Mesothelial cell of epicardium (in vitro differentiated cells): ENCODE results near the gene ABL1. TPM values are rescaled to one million over a fixed set of nuclear protein-coding genes. Genes with fewer than 3 reads are reported as not detected.

Experiments
- DNase-seq, 2 experiments: peaks; one replicate each; pipeline ENCODE4 v3.0.0; 2021; ENCODE audit warnings: low spot score in 2 of 2; ENCODE audit not compliant: unreplicated experiment in 2 of 2
- H3K27ac Mint-ChIP-seq: 2 replicates; pipeline ENCODE4 v1.8.0; 2021; ENCODE audit warnings: mixed read lengths
- H3K27me3 Mint-ChIP-seq: 2 replicates; pipeline ENCODE4 v1.8.0; 2021; ENCODE audit warnings: low read depth, mixed read lengths
- H3K36me3 Mint-ChIP-seq: 2 replicates; pipeline ENCODE4 v1.8.0; 2021; ENCODE audit warnings: mixed read lengths
- H3K4me1 Mint-ChIP-seq: 2 replicates; pipeline ENCODE4 v1.8.0; 2021; ENCODE audit warnings: mixed read lengths
- H3K4me3 Mint-ChIP-seq: 2 replicates; pipeline ENCODE4 v1.8.0; 2021; ENCODE audit warnings: mild to moderate bottlenecking, moderate library complexity, mixed read lengths
- H3K9me3 Mint-ChIP-seq: 2 replicates; pipeline ENCODE4 v1.8.0; 2021; ENCODE audit warnings: mixed read lengths
- CTCF ChIP-seq: fragments of 200-600 bp; sonication (generic); IDR thresholded peaks from one replicate; pipeline ENCODE4 v1.5.0; 2021; ENCODE audit warnings: antibody characterized with exemption; ENCODE audit not compliant: unreplicated experiment
- total RNA-seq: library from RNA; stranded (reverse); gene quantifications from 3 replicates; pipeline ENCODE4 v1.2.1, GENCODE V29; 2021

Gene ABL1
- total RNA-seq, result 112 to 118 TPM (median 117 TPM) in 3 replicates

- no peak for TF ChIP-seq CTCF
- Mint-ChIP-seq H3K4me1 (peaks cover 59% of the 10 kb centered on the region), H3K4me3 (peak within 1 kb of the TSS; percentile 98), H3K27ac (peak within 1 kb of the TSS; percentile 100), H3K27me3 (no peaks in the 10 kb centered on the region), H3K9me3 (no peaks in the 10 kb centered on the region), H3K36me3 (no peaks in the 10 kb centered on the region)
- DNase-seq, result peak; percentile 64 to 76
These were observed at the start of gene ABL1 for GRCh38 chr9:130834371-130835336. Gene ABL1 (plus strand): TSS chr9:130835254. CDS start chr9:130835447, 193 bp downstream.

GRCh38 chr9:130785940-130786508, 49.0 kb upstream of the ABL1 start:
- no peak for TF ChIP-seq CTCF
- no peak overlapping the region for H3K4me3 Mint-ChIP-seq
- H3K27me3 Mint-ChIP-seq, result no peaks in the 10 kb centered on the region
- H3K4me1 Mint-ChIP-seq, result peaks cover 21% of the 10 kb centered on the region
- no peak for DNase-seq
- peaks cover 27% of the 10 kb centered on the region for H3K9me3 Mint-ChIP-seq
- H3K36me3 Mint-ChIP-seq, result peaks cover 10% of the 10 kb centered on the region
- H3K27ac Mint-ChIP-seq, result no peak overlapping the region

GRCh38 chr9:130786526-130786925, 48.5 kb upstream of the ABL1 start:
- Mint-ChIP-seq H3K4me3 (no peak overlapping the region), H3K36me3 (peaks cover 10% of the 10 kb centered on the region), H3K27me3 (no peaks in the 10 kb centered on the region), H3K9me3 (peaks cover 29% of the 10 kb centered on the region), H3K27ac (no peak overlapping the region), H3K4me1 (peaks cover 16% of the 10 kb centered on the region)
- DNase-seq, result no peak
- TF ChIP-seq CTCF, result no peak

- peaks cover 10% of the 10 kb centered on the region for H3K36me3 Mint-ChIP-seq
- no peak overlapping the region for H3K27ac Mint-ChIP-seq
- no peaks in the 10 kb centered on the region for H3K27me3 Mint-ChIP-seq
- TF ChIP-seq CTCF, result no peak
- no peak for DNase-seq
- H3K9me3 Mint-ChIP-seq, result peaks cover 33% of the 10 kb centered on the region
- H3K4me1 Mint-ChIP-seq, result peaks cover 5% of the 10 kb centered on the region
- H3K4me3 Mint-ChIP-seq, result no peak overlapping the region
These were observed 45.0 kb upstream of the ABL1 start for GRCh38 chr9:130789747-130790672.

- no peak overlapping the region for H3K27ac Mint-ChIP-seq
These were observed 43.7 kb upstream of the ABL1 start for GRCh38 chr9:130791303-130791894.

More at GRCh38 chr9:130791303-130791894, 43.7 kb upstream of the ABL1 start:
- no peak for DNase-seq
- Mint-ChIP-seq H3K9me3 (peaks cover 33% of the 10 kb centered on the region), H3K36me3 (peaks cover 10% of the 10 kb centered on the region), H3K4me3 (no peak overlapping the region), H3K27me3 (no peaks in the 10 kb centered on the region), H3K4me1 (peaks cover 7% of the 10 kb centered on the region)
- no peak for TF ChIP-seq CTCF
